Measurements from ENCODE around the gene CLVS2.

CLVS2 gene

GRCh38 chr6:123042401-123042800, 46.4 kb downstream of the CLVS2 start:
- DNase-seq = no peak
- intact Hi-C loops (cut with DNase I; ENCODE audit: low total_unique reads) = no loop called here
- TF ChIP-seq, protein P1, sequence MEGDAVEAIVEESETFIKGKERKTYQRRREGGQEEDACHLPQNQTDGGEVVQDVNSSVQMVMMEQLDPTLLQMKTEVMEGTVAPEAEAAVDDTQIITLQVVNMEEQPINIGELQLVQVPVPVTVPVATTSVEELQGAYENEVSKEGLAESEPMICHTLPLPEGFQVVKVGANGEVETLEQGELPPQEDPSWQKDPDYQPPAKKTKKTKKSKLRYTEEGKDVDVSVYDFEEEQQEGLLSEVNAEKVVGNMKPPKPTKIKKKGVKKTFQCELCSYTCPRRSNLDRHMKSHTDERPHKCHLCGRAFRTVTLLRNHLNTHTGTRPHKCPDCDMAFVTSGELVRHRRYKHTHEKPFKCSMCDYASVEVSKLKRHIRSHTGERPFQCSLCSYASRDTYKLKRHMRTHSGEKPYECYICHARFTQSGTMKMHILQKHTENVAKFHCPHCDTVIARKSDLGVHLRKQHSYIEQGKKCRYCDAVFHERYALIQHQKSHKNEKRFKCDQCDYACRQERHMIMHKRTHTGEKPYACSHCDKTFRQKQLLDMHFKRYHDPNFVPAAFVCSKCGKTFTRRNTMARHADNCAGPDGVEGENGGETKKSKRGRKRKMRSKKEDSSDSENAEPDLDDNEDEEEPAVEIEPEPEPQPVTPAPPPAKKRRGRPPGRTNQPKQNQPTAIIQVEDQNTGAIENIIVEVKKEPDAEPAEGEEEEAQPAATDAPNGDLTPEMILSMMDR (IDR thresholded peaks at IDR 0.05) = no peak
- H3K4me1 ChIP-seq = no peaks in the 10 kb centered on the region
- no peaks in the 10 kb centered on the region for H3K36me3 ChIP-seq
- H3K4me3 ChIP-seq = no peak overlapping the region
- no peaks in the 10 kb centered on the region for H3K9me3 ChIP-seq
- H3K27ac ChIP-seq = no peak overlapping the region
- H3K27me3 ChIP-seq = no peaks in the 10 kb centered on the region

DNA sequence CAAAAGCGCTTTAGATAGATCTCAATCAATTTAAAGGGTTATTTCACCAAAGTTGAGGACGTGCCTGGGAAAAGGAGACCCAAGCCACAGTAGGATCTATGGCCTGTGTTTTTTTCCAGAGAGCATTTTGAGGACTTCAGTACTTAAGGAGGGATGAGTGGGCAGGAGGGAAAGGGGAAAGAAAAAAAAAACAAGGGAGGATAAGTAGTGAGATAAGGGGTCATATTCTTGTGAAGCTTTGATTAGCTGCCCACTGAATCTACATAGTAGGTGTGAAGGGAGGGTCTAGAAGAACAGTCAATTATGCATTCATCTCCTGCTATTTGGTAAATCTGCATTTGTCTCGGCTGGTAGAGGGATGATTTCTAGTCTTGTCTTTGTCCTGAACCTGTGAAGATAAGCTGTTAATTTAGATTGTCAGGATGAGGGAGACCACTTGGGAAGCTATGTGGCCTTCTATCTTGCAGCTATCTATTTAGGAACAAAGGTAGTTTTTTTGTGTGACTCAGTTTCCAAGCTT, 48.4 kb downstream of the CLVS2 start:
- intact Hi-C loops (cut with DNase I; ENCODE audit: low total_unique reads) = no loop called here
- Histone ChIP-seq H3K27me3 (no peaks in the 10 kb centered on the region), H3K4me1 (no peaks in the 10 kb centered on the region), H3K36me3 (no peaks in the 10 kb centered on the region), H3K9me3 (no peaks in the 10 kb centered on the region), H3K4me3 (no peak overlapping the region), H3K27ac (no peak overlapping the region)
- TF ChIP-seq, protein P1 (IDR thresholded peaks at IDR 0.05) = no peak
- no peak for DNase-seq

DNA sequence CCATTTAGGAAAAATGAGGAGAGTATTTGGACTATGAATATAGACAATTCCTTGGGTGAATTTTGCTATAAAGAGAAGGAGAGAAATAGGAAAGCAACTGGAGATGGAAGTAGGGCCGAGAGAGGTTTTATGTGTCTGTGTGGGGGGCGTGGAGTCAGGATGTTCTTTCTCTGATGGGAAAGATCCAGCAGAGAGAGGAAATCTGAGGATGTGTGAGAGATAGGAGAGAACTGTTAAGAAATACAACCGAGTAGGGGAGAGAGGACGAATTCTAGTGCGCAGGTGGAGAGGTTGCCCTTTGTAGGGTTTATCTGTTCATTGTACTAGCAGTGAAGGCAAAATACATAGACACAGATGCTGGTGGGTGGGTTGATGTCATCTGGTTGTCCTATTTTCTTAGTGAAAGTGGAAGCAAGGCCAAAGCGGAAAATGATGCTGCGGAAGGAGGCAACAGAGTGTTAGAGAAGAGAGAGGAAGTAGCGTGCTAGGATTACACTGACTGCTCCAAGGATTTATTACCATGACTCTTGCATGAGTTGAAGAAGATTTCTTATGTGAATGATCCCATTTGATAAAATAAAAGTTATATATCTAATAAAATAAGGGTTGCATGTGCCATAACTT, 57.7 kb downstream of the CLVS2 start:
- Histone ChIP-seq H3K4me1 (no peaks in the 10 kb centered on the region), H3K4me3 (no peak overlapping the region)
- TF ChIP-seq, protein P1 (IDR thresholded peaks at IDR 0.05) = no peak

GRCh38 chr6:123055256-123055655, 59.2 kb downstream of the CLVS2 start:
- intact Hi-C loops (cut with DNase I; ENCODE audit: low total_unique reads) = no loop called here
- no peak overlapping the region for H3K4me3 ChIP-seq
- H3K9me3 ChIP-seq = no peaks in the 10 kb centered on the region
- no peaks in the 10 kb centered on the region for H3K27me3 ChIP-seq
- H3K36me3 ChIP-seq = no peaks in the 10 kb centered on the region
- no peak for DNase-seq
- H3K4me1 ChIP-seq = no peaks in the 10 kb centered on the region
- TF ChIP-seq, protein P1 (IDR thresholded peaks at IDR 0.05) = no peak
- no peak overlapping the region for H3K27ac ChIP-seq

More for the DNA sequence above, 57.7 kb downstream of the CLVS2 start:
- Histone ChIP-seq H3K9me3 (no peaks in the 10 kb centered on the region), H3K27me3 (no peaks in the 10 kb centered on the region), H3K27ac (no peak overlapping the region), H3K36me3 (no peaks in the 10 kb centered on the region)
- intact Hi-C loops (cut with DNase I; ENCODE audit: low total_unique reads) = no loop called here
- DNase-seq = no peak

DNA sequence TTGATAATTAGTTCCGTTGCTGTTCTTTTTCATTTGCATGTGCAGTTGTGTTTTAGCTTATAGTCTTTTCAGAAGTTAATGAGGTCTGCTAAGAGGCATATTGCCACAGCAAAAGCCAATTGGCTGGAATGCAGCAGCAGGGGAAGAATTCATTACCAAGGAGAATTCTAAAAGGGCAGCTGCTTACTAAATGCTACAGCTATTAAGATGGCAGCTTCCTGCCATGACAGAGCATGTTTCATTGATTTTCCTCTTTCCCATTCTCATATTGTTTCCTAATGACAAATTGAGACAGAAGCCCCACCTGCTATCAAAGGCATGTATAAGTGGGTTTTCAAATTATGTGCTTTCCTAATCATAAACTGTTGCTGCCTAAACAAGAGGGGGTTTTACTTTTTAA, 66.6 kb downstream of the CLVS2 start:
- TF ChIP-seq, protein P1 (IDR thresholded peaks at IDR 0.05) = no peak
- no peaks in the 10 kb centered on the region for H3K9me3 ChIP-seq
- no peak overlapping the region for H3K27ac ChIP-seq
- no peaks in the 10 kb centered on the region for H3K27me3 ChIP-seq
- intact Hi-C loops (cut with DNase I; ENCODE audit: low total_unique reads) = no loop called here
- no peak for DNase-seq
- H3K36me3 ChIP-seq = no peaks in the 10 kb centered on the region
- H3K4me3 ChIP-seq = no peak overlapping the region
- no peaks in the 10 kb centered on the region for H3K4me1 ChIP-seq
